ENCODE measurements around the gene WRNIP1. TPM values are rescaled to one million over a fixed set of nuclear protein-coding genes. Genes with fewer than 3 reads are reported as not detected.
A peak's percentile ranks its signal among the peaks of the same experiment; 100 is the strongest.

Gene WRNIP1
- total and polyA plus RNA-seq, 2 of the 4 experiments (the other 2 are of a cell fraction), result 43.7 to 47.1 TPM

- Histone ChIP-seq H3K14ac (replicated peaks; ENCODE audit: low read depth, low read length) (peak overlapping the region; percentile 93), H3K18ac (ENCODE audit: low read depth, low read length) (peak overlapping the region; percentile 83; the same call in 1 of the 2 replicates), H2AK9ac (replicated peaks; ENCODE audit: low read depth, low read length, poor library complexity) (no peak overlapping the region), H4K91ac (ENCODE audit: insufficient read depth, low read depth, low read length) (0 out of 2 replicates have a peak overlapping the region, but pooled peaks have one; percentile 8), H3K4ac (ENCODE audit: low read depth, low read length) (peak overlapping the region; percentile 79; the same call in 1 of the 2 replicates), H3K56ac (ENCODE audit: extremely low read depth, insufficient read depth, low read length) (no peak overlapping the region), H3K27ac (ENCODE audit: insufficient read depth, low read length) (no peak overlapping the region), H3K27me3 (ENCODE audit: control insufficient read depth, insufficient read depth, low read length) (no peaks in the 10 kb centered on the region), H3K9ac (ENCODE audit: low read depth, low read length) (no peak overlapping the region), H2BK15ac (ENCODE audit: low read depth, low read length) (no peak overlapping the region), H3K9me1 (ENCODE audit: insufficient read depth, low read length) (peaks cover 5% of the 10 kb centered on the region), H2AFZ (replicated peaks; ENCODE audit: low read length, poor library complexity) (peak overlapping the region; percentile 44), H3K4me1 (ENCODE audit: control insufficient read depth, insufficient read depth, low read length) (peaks cover 11% of the 10 kb centered on the region), H3K9me3 (ENCODE audit: control insufficient read depth, insufficient read depth, low read length) (no peaks in the 10 kb centered on the region; the same call in 1 of the 2 replicates), H3K23ac (ENCODE audit: low read depth, low read length) (peak overlapping the region; percentile 45; the same call in 1 of the 2 replicates), H4K8ac (ENCODE audit: low read depth in 2 of 2, low read length in 2 of 2) (peak overlapping the region in 1 of 2 experiments; percentile 49; a peak in 1 of 4 replicates), H2AK5ac (ENCODE audit: low read depth, low read length) (no peak overlapping the region), H4K5ac (ENCODE audit: low read depth, low read length) (peak overlapping the region; percentile 68; the same call in 1 of the 2 replicates), H3K36me3 (ENCODE audit: control insufficient read depth, insufficient read depth, low read length) (no peaks in the 10 kb centered on the region), H2BK20ac (ENCODE audit: low read depth, low read length) (peak overlapping the region; percentile 74; the same call in 1 of the 2 replicates), H2BK5ac (ENCODE audit: low read depth, low read length, poor library complexity, severe bottlenecking) (peak overlapping the region; percentile 59), H3K4me3 (ENCODE audit: insufficient read depth, low read depth, low read length) (no peak overlapping the region), H4K20me1 (ENCODE audit: insufficient read depth, low read length) (no peaks in the 10 kb centered on the region), H2BK120ac (ENCODE audit: low read depth, low read length) (peak overlapping the region; percentile 70), H3K79me1 (ENCODE audit: low read depth in 1 of 2, low read length in 2 of 2) (no peaks in the 10 kb centered on the region), H3K4me2 (ENCODE audit: low read depth, low read length) (no peak overlapping the region)
- DNase-seq (peak; percentile 43), ATAC-seq (ENCODE audit: low read depth) (no peak)
- in situ Hi-C loops (cut with MboI; ENCODE audit: low sequenced_read_pairs), result no loop called here
- BruUV-seq (replicated peaks), result no TSS peak
- POLR2A ChIA-PET (ENCODE audit: unreplicated experiment), result no interaction called here
- CTCF ChIA-PET, result no interaction called here
- no CpG with 5 or more reads among the region's 6 CpGs for WGBS, 2 experiments (ENCODE audit: extremely low coverage in 2 of 2, insufficient read length in 1 of 2)
- TF ChIP-seq POLR2A (IDR thresholded peaks at IDR 0.05; ENCODE audit: low read depth, low read length) (no peak), RCOR1 (IDR thresholded peaks at IDR 0.05; ENCODE audit: insufficient replicate concordance, low read length) (no peak), MAFK (IDR thresholded peaks at IDR 0.05; ENCODE audit: low read depth, low read length) (no peak)
- intact Hi-C loops (cut with micrococcal nuclease), result no loop called here
- dilution Hi-C loops (cut with HindIII; ENCODE audit: low sequenced_read_pairs, unreplicated experiment), result no loop called here
Observed at GRCh38 chr6:2718334-2719092, 46.7 kb upstream of the WRNIP1 start.

Data from IMR-90 (cell line).